Stimulated activated naive CD8-positive, alpha-beta T cell treated with anti-CD3 and anti-CD28 coated beads, Interleukin-15, Interleukin-2, amounts not matched to agents 100 ng/mL and 50 ng/mL, for 24 hours (primary cell): ENCODE measurements around the gene PPM1F.

Experiments used
- H3K27ac Mint-ChIP-seq: one replicate; pipeline ENCODE4 v1.8.0; 2021; ENCODE audit warnings: mild to moderate bottlenecking, mixed read lengths
- H3K27me3 Mint-ChIP-seq: one replicate; pipeline ENCODE4 v1.8.0; 2021; ENCODE audit warnings: mixed read lengths
- H3K36me3 Mint-ChIP-seq: one replicate; pipeline ENCODE4 v1.8.0; 2021; ENCODE audit warnings: low read depth, mixed read lengths
- H3K4me1 Mint-ChIP-seq: one replicate; pipeline ENCODE4 v1.8.0; 2021; ENCODE audit warnings: low read depth, mixed read lengths
- H3K4me3 Mint-ChIP-seq: one replicate; pipeline ENCODE4 v1.8.0; 2021; ENCODE audit warnings: mild to moderate bottlenecking, mixed read lengths
- H3K9me3 Mint-ChIP-seq: one replicate; pipeline ENCODE4 v1.8.0; 2021; ENCODE audit warnings: mixed read lengths

Gene PPM1F

DNA sequence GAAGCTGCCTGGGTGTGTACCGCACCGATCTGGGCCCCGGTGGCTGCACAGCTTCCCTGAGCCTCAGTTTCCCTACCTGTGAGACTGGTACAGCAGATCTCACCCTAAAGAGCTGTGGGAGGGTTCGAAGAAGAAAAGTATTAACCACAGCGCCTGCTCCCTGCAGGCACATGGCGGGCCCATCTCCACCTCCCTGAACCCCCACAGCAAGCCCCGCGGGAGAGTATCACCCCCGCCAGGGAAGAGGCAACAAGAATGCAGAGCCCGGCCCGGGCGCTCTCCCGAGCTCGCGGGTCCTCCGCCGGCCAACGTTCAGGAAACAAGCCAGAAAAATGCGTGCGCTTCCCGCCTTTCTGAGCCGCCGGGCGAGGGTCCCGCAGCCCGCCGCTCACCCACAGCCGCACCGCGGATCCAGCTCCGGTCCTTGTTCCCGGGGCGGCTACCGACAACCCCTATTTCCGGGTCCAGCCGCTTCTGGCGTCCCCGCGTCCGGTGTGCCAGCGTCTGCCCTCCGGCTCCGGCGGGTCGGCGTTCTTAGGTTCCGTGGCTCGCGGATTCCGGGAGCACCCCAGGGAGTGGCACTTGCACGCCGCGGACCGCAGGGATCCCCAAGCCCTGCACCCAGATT is 29.8 kb upstream of the PPM1F start, which contains the start of gene TOP3B:
TOP3B (minus strand) TSS at position 450 of the 628 bp plus-strand sequence. CDS start 7,078 bp downstream, outside the sequence.
- Mint-ChIP-seq H3K27ac (peak within 1 kb of the TSS; percentile 82), H3K36me3 (peaks cover 2% of the 10 kb centered on the region), H3K4me1 (peaks cover 27% of the 10 kb centered on the region), H3K27me3 (no peaks in the 10 kb centered on the region), H3K4me3 (peak within 1 kb of the TSS; percentile 89), H3K9me3 (no peaks in the 10 kb centered on the region)

DNA sequence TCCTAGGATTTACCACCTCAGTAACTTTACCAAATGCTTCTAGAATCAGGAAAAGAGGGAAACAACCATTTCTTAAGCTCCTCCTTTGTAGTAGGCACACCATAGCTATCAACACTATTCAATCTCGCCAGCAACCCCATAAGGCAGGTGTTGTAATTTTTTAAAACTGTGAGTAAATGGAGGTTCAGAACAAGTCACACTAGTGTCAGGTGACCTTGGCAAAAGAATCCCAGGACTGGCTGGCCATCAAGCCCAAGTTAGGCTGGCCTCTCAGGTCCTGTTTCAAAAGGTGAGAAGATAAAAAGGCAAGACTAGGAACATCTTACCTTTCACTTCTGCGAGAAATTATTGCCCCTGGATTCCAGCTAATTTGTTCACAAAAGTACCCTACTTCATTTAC is 29.2 kb upstream of the PPM1F start:
- Mint-ChIP-seq H3K36me3 (peaks cover 4% of the 10 kb centered on the region), H3K4me3 (peak overlapping the region; percentile 89), H3K9me3 (no peaks in the 10 kb centered on the region), H3K27me3 (no peaks in the 10 kb centered on the region), H3K27ac (peak overlapping the region; percentile 82), H3K4me1 (peaks cover 27% of the 10 kb centered on the region)

DNA sequence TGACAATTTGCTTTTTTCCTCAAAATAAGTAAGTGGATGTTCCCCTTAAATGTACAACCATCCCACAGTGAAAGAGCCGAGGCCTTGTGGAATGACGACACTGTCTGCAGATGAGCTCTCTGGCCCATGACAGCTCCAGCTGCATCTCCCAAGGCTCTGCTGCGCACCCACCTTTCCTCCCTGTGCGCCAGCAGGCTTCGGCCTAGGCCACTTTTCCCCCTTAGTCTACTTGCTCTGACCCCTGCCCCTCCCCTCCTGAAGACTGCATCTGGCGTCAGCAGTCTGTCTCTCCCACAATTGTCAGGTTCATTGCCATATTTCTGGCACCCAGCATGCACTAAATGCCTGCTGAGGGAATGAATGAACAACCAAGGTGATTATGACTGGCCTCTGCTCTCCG is 27.9 kb upstream of the PPM1F start:
- Mint-ChIP-seq H3K4me1 (peaks cover 27% of the 10 kb centered on the region), H3K36me3 (peaks cover 8% of the 10 kb centered on the region), H3K4me3 (no peak overlapping the region), H3K27ac (no peak overlapping the region), H3K9me3 (no peaks in the 10 kb centered on the region), H3K27me3 (no peaks in the 10 kb centered on the region)

DNA sequence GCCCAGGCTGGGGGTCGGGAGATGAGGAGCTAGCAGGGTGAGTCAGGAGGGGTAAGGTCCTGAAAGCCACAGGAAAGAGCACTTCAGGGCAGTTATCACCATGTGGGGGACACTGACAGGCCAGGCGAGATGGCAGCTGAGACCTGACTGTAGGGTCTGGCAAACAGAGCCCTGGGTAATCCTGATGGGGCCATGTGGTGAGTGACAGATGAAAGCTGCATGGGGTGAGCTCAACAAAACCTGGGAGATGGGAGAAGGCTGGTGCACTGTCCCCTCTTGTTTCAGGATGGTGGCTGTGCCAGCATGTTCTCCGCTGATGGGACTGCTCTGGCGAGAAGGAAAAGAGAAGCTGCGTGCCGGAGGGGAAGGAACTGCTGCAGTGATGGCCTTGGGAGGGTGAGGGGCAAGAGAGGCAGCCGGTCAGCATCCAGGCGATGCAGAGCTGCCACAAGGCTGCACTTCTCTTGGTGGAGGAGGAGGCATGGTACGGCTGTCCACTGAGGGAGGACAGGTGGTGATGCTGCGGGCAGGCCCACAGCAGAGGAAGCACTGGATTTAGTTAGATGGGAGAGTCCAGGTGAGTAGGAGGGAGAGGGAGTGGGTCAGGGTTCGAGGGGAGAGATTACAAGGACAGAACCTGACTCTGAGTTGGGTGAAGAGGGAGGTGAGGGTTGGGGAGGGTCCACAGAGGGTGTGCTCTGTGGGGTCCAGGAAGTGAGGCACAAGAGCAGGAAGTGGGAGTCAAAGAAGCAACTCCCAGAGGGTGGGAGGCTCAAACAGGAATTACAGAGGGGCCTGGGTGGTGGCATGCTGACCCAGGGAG is 26.1 kb upstream of the PPM1F start:
- H3K27me3 Mint-ChIP-seq: no peaks in the 10 kb centered on the region
- peaks cover 27% of the 10 kb centered on the region for H3K4me1 Mint-ChIP-seq
- peak overlapping the region; percentile 17 for H3K27ac Mint-ChIP-seq
- peaks cover 16% of the 10 kb centered on the region for H3K36me3 Mint-ChIP-seq
- H3K4me3 Mint-ChIP-seq: no peak overlapping the region
- no peaks in the 10 kb centered on the region for H3K9me3 Mint-ChIP-seq

DNA sequence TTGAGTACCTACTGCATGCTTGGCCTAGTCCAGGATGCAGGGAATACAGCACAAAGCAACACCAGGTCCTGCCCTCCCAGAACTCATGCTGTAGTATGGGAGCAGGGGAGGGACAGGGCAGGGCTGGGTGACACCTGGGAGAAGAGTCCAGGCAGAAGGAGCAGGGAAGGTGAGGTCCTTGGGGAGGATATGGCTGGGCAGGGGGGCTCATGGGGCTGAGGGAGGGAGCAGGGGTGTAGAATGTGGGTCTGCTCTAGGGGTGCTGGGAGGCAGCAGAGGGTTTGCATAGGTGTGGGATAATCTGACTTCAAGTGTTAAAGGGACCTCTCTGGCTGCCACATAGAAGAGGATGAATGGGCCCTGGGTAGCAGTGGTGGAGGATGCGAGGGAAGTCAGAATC is 25.2 kb upstream of the PPM1F start:
- H3K27ac Mint-ChIP-seq: no peak overlapping the region

DNA sequence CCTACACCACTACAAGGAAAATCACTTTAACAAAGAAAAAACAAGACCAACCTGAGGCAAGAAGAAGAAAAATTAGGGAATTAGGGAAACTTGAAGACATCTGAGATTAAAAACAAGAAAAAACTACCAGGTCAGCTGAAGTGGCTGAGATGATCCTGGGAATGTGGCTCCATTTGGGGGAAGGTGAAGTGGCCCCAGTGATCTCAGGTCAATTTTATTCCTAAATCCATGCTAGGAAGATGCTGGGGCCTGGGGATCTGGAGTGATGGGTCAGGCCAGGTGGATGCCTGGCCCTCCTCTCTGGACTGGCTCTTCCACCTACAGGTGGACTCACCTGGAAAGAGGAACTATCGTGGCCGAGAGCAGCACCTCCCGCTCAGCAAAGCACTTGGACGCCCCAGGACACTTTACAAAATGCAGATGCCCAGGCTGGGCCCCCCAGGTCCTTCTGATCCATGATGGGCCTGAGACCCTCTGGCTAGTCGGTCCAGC is 23.3 kb upstream of the PPM1F start:
- Mint-ChIP-seq H3K27ac (no peak overlapping the region), H3K27me3 (no peaks in the 10 kb centered on the region), H3K4me3 (no peak overlapping the region), H3K36me3 (peaks cover 33% of the 10 kb centered on the region), H3K9me3 (no peaks in the 10 kb centered on the region), H3K4me1 (peaks cover 10% of the 10 kb centered on the region)

More for the DNA sequence above, 25.2 kb upstream of the PPM1F start:
- Mint-ChIP-seq H3K4me1 (peaks cover 26% of the 10 kb centered on the region), H3K9me3 (no peaks in the 10 kb centered on the region), H3K27me3 (no peaks in the 10 kb centered on the region), H3K4me3 (no peak overlapping the region), H3K36me3 (peaks cover 16% of the 10 kb centered on the region)

- Mint-ChIP-seq H3K27me3 (no peaks in the 10 kb centered on the region), H3K9me3 (no peaks in the 10 kb centered on the region), H3K36me3 (peaks cover 37% of the 10 kb centered on the region), H3K4me3 (no peak overlapping the region), H3K4me1 (peaks cover 4% of the 10 kb centered on the region), H3K27ac (no peak overlapping the region)
Measured at GRCh38 chr22:21975273-21975672, 22.6 kb upstream of the PPM1F start.

- H3K4me3 Mint-ChIP-seq: no peak overlapping the region
- no peaks in the 10 kb centered on the region for H3K27me3 Mint-ChIP-seq
- peaks cover 40% of the 10 kb centered on the region for H3K36me3 Mint-ChIP-seq
- H3K9me3 Mint-ChIP-seq: no peaks in the 10 kb centered on the region
- no peaks in the 10 kb centered on the region for H3K4me1 Mint-ChIP-seq
- no peak overlapping the region for H3K27ac Mint-ChIP-seq
Measured at GRCh38 chr22:21974058-21974649, 21.5 kb upstream of the PPM1F start.

DNA sequence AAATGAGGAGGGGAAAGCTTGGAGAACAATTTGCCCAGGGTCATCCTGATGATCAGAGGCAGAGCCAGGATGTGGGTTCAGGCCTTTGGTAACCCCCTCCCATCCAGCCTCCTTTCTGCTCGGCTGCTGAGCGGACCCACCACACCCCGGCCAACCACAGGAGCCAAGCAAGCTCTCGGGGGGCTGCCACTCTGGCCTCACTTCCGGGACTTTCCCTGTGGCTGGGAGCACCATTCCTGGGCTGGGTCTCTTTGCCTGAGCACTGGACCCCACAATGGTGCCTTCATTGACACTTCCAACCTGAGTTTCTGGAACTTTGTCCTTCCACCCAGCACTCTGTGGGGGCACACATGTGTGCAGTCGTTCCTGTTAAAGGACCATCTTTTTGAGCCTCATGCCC is 20.2 kb upstream of the PPM1F start:
- Mint-ChIP-seq H3K9me3 (no peaks in the 10 kb centered on the region), H3K36me3 (peaks cover 46% of the 10 kb centered on the region), H3K27ac (no peak overlapping the region), H3K4me1 (no peaks in the 10 kb centered on the region), H3K4me3 (no peak overlapping the region), H3K27me3 (no peaks in the 10 kb centered on the region)

DNA sequence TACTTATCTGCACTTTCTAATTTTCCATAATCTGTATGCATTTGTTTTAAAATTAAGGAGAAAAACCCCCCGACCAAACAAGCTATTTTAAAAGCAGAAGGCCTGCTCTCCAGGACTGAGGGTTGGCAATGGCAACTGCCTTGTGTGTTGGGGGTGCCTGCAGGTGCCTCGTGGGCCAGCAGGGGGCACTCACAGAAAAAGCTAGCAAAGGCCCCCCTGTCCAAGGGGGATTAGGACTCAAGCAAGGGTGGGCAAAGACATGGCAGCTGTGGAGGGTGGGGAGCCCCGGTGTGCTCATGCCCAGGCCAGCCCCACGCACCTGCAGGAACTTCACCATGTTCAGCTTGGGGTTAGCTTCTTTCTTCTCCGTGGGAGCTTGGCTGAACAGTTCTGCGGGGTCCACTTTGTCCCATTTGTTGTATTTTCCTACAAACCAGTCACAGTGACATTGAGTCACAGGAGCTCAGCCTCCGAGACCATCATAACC is 19.7 kb upstream of the PPM1F start:
- Mint-ChIP-seq H3K4me3 (no peak overlapping the region), H3K36me3 (peaks cover 44% of the 10 kb centered on the region), H3K27ac (no peak overlapping the region), H3K4me1 (no peaks in the 10 kb centered on the region), H3K27me3 (no peaks in the 10 kb centered on the region), H3K9me3 (no peaks in the 10 kb centered on the region)

DNA sequence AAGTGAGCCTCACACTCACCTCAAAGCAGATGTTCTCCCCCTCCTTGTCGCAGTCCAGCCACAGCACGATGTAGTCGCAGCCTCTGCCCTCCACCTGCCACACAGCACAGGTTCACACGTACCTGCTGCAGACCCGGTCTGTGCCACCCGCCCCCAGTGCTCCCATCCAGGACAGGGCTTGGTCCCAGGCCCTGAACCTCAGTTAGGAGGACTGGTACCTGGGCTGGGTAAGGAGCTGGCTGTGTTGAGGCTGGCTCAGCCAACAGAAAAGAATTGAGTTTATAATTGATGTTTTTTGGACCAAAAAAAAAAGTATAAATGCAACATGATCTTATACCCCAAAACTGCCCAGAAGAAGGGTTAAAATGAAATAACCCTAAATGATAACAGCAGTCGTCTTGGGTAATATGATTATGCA is 19.2 kb upstream of the PPM1F start:
- H3K4me1 Mint-ChIP-seq: no peaks in the 10 kb centered on the region
- H3K36me3 Mint-ChIP-seq: peaks cover 48% of the 10 kb centered on the region

GRCh38 chr22:21970800-21971617 is 18.4 kb upstream of the PPM1F start:
- Mint-ChIP-seq H3K36me3 (peaks cover 57% of the 10 kb centered on the region), H3K27ac (no peak overlapping the region), H3K27me3 (no peaks in the 10 kb centered on the region), H3K9me3 (no peaks in the 10 kb centered on the region), H3K4me3 (no peak overlapping the region), H3K4me1 (no peaks in the 10 kb centered on the region)

More for the DNA sequence above, 19.2 kb upstream of the PPM1F start:
- no peak overlapping the region for H3K4me3 Mint-ChIP-seq
- no peak overlapping the region for H3K27ac Mint-ChIP-seq
- H3K9me3 Mint-ChIP-seq: no peaks in the 10 kb centered on the region
- H3K27me3 Mint-ChIP-seq: no peaks in the 10 kb centered on the region

DNA sequence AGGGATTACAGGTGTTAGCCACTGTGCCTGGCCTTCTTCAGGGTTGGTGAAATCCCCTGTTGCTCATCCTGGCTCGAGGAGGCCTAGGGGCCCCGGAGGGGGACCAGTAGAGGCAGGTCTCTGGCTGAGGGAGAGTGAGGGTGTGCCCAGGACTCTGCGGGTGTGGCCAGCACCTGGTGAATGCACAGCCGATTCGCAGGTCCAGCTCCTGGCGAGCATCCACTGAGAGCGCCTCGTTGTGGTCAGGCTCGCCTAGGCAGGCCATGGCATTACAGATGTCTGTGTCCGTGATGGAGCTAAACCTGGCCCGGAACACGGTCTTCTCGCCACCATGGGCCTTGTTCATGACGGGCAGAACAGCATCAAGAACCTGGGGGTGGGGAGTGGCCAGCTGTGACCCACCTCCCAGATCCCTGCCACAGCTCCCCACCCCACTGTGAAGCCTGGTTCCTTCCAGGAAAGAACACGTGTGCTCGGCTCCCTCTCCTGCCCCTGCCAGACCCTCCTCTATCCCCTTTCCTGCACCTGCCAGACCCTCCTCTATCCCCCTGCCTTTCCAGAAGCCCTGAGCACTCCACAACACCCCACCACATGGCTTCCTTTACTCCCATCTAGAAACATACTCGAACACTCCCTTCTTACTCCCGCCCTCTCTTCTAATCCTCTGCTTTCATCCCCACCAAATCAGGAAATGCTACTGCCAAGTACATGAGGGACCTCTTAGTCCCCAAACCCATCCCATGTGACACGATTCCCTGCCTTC is 17.6 kb upstream of the PPM1F start:
- Mint-ChIP-seq H3K27ac (no peak overlapping the region), H3K27me3 (no peaks in the 10 kb centered on the region), H3K4me1 (no peaks in the 10 kb centered on the region), H3K4me3 (no peak overlapping the region), H3K36me3 (peaks cover 54% of the 10 kb centered on the region), H3K9me3 (no peaks in the 10 kb centered on the region)
